ENCODE results near the gene FAM120AOS.

FAM120AOS gene

DNA sequence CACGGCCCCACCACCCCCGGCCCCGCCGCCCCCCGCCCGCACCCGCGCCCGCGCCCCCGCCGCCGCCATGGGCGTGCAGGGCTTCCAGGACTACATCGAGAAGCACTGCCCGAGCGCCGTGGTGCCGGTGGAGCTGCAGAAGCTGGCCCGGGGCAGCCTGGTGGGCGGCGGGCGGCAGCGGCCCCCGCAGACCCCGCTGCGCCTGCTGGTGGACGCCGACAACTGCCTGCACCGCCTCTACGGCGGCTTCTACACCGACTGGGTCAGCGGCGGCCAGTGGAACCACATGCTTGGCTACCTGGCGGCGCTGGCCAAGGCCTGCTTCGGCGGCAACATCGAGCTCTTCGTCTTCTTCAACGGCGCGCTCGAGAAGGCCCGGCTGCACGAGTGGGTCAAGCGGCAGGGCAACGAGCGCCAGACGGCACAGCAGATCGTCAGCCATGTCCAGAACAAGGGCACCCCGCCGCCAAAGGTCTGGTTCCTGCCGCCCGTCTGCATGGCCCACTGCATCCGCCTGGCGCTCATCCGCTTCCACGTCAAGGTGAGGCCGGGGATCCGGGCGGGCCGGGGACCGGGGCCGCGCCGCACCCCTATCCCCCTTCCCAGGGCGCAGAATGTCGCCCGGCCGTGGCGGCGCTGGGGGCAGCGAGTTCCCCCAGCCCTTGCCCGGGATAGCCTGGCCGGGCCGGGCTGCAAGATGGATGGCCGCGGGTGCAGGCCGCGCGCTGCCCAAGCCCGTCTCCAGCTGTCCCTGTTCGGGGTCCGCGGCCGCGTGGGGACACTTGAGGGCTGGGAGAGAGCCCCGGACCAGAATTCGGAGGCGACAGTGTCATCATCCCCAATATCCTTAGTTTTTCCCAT is 1.3 kb downstream of the FAM120AOS start:
- H2AFZ ChIP-seq (ENCODE audit: low read length), result no peak overlapping the region
- peak overlapping the region; percentile 80 for H3K27ac ChIP-seq (ENCODE audit: low read depth, low read length, poor library complexity, severe bottlenecking)
- H3K9me3 ChIP-seq (ENCODE audit: low read length), result no peaks in the 10 kb centered on the region
- peak overlapping the region; percentile 88 for H3K4me2 ChIP-seq (ENCODE audit: low read length)
- no peaks in the 10 kb centered on the region for H3K9me2 ChIP-seq (ENCODE audit: low read depth, low read length)
- H4K20me1 ChIP-seq (ENCODE audit: insufficient read depth, low read length), result no peaks in the 10 kb centered on the region
- peaks cover 64% of the 10 kb centered on the region for H3K36me3 ChIP-seq (ENCODE audit: insufficient read depth, low read length)
- H3F3A ChIP-seq (ENCODE audit: insufficient read depth, low read length), result no peaks in the 10 kb centered on the region
- peaks cover 49% of the 10 kb centered on the region for H3K4me1 ChIP-seq (ENCODE audit: insufficient read depth, low read length, severe bottlenecking)
- peak overlapping the region; percentile 97 for H3K9ac ChIP-seq (ENCODE audit: low read length)
- no peaks in the 10 kb centered on the region for H3K27me3 ChIP-seq (ENCODE audit: insufficient read depth, low read length)
- peaks cover 56% of the 10 kb centered on the region for H3K79me2 ChIP-seq (ENCODE audit: insufficient read depth, low read length)
- TF ChIP-seq EZH2 (IDR thresholded peaks at IDR 0.05; ENCODE audit: borderline replicate concordance, low read length), result no peak
- TF ChIP-seq CTCF (IDR thresholded peaks at IDR 0.05; ENCODE audit: low read length), result no peak
- peak overlapping the region; percentile 99 for H3K4me3 ChIP-seq (ENCODE audit: low read depth, low read length, poor library complexity, severe bottlenecking)

DNA sequence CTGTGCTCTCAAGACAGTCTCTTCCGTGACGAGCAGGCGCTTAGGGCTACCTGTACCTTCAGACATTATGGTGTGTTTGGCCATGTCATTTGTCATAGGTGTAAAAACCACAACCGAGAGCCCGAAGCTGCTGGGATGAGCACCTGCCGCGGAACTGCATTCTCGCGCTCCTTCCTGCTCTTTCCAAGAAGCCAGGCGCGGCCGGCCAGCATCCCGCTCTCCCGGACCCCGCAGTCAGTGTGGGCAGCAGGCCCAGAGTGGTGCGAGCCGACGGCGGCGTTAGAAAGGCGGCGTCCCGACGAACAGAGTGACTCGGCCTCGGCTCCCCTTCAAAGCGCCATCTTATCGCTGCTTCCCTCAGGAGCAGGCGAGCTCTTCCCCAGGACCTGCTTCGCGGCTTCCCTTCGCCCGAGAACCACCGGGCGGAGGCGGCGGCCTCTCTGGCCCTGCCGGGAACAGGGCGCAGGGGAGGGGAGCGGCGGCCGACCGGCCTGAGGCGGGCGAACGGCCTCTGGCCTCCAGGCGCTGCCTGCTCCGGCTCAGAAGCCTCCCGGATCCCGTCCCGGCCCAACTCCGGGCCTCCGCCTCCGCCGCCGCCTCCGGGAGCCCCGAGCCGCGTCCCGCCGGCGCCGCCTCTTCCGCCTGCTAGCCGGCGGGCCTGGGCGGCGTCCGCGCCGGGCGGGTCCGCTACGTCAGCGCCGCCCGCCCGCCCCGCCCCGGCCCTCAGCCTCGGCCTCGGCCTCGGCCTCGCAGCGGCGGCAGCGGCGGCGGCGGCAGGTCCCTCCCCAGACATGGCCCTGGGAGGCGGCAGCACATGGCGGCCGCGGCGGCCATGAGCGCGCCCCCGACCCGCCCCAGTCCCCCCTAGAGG is 2.2 kb downstream of the FAM120AOS start, which contains the start of gene FAM120A:
Gene FAM120A (plus strand): TSS at position 741 of the 871 bp plus-strand sequence. CDS start 231 bp downstream, outside the sequence.
- H3K9ac ChIP-seq (ENCODE audit: low read length), result peak within 1 kb of the TSS; percentile 97
- H3K9me2 ChIP-seq (ENCODE audit: low read depth, low read length), result no peaks in the 10 kb centered on the region
- peak within 1 kb of the TSS; percentile 99 for H3K4me3 ChIP-seq (ENCODE audit: low read depth, low read length, poor library complexity, severe bottlenecking)
- H3K27me3 ChIP-seq (ENCODE audit: insufficient read depth, low read length), result no peaks in the 10 kb centered on the region
- H3K27ac ChIP-seq (ENCODE audit: low read depth, low read length, poor library complexity, severe bottlenecking), result peak within 1 kb of the TSS; percentile 80
- peaks cover 40% of the 10 kb centered on the region for H3K4me1 ChIP-seq (ENCODE audit: insufficient read depth, low read length, severe bottlenecking)
- no peaks in the 10 kb centered on the region for H3F3A ChIP-seq (ENCODE audit: insufficient read depth, low read length)
- no peak for TF ChIP-seq EZH2 (IDR thresholded peaks at IDR 0.05; ENCODE audit: borderline replicate concordance, low read length)
- no peak for TF ChIP-seq CTCF (IDR thresholded peaks at IDR 0.05; ENCODE audit: low read length)
- H3K4me2 ChIP-seq (ENCODE audit: low read length), result peak within 1 kb of the TSS; percentile 88
- no peaks in the 10 kb centered on the region for H3K9me3 ChIP-seq (ENCODE audit: low read length)
- H2AFZ ChIP-seq (ENCODE audit: low read length), result no peak within 1 kb of the TSS
- peaks cover 47% of the 10 kb centered on the region for H3K79me2 ChIP-seq (ENCODE audit: insufficient read depth, low read length)
- H3K36me3 ChIP-seq (ENCODE audit: insufficient read depth, low read length), result peaks cover 64% of the 10 kb centered on the region
- H4K20me1 ChIP-seq (ENCODE audit: insufficient read depth, low read length), result no peaks in the 10 kb centered on the region

DNA sequence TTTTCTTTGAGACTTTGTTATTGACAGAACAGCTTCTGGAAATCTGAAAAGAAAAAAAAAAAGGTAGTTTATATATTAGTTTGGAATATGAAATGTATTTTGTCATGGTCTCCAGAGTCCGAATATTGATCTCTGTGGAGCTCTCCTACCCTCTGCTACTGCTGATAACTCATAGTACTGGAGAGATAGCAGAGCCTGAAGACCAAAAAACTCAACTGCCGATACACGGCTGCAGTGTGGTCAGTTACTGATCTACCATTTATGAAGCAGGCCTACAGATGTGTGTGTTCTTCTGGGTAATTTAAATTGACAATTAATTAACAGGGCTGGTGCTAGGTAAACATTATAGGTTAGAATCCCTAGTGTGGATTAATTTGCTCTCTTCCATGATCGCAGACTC is 5.7 kb downstream of the FAM120AOS start:
- peaks cover 14% of the 10 kb centered on the region for H3K79me2 ChIP-seq (ENCODE audit: insufficient read depth, low read length)
- peaks cover 15% of the 10 kb centered on the region for H3K4me1 ChIP-seq (ENCODE audit: insufficient read depth, low read length, severe bottlenecking)
- H3K27me3 ChIP-seq (ENCODE audit: insufficient read depth, low read length), result no peaks in the 10 kb centered on the region
- H3K36me3 ChIP-seq (ENCODE audit: insufficient read depth, low read length), result peaks cover 59% of the 10 kb centered on the region
- no peak overlapping the region for H3K4me2 ChIP-seq (ENCODE audit: low read length)
- no peak overlapping the region for H3K27ac ChIP-seq (ENCODE audit: low read depth, low read length, poor library complexity, severe bottlenecking)
- H3F3A ChIP-seq (ENCODE audit: insufficient read depth, low read length), result no peaks in the 10 kb centered on the region
- no peak overlapping the region for H3K4me3 ChIP-seq (ENCODE audit: low read depth, low read length, poor library complexity, severe bottlenecking)
- H4K20me1 ChIP-seq (ENCODE audit: insufficient read depth, low read length), result no peaks in the 10 kb centered on the region
- H2AFZ ChIP-seq (ENCODE audit: low read length), result no peak overlapping the region
- H3K9ac ChIP-seq (ENCODE audit: low read length), result no peak overlapping the region
- no peak for TF ChIP-seq EZH2 (IDR thresholded peaks at IDR 0.05; ENCODE audit: borderline replicate concordance, low read length)
- no peak for TF ChIP-seq CTCF (IDR thresholded peaks at IDR 0.05; ENCODE audit: low read length)
- H3K9me3 ChIP-seq (ENCODE audit: low read length), result no peaks in the 10 kb centered on the region
- H3K9me2 ChIP-seq (ENCODE audit: low read depth, low read length), result no peaks in the 10 kb centered on the region

All from OCI-LY1 (cell line).